PFSK-1 (cell line): ENCODE data around the gene SLC7A11.

Experiments used
- FOXP2 ChIP-seq: optimal IDR thresholded peaks from 2 replicates; pipeline ENCODE3; 2011; ENCODE audit warnings: borderline replicate concordance, control low read depth, inconsistent platforms; ENCODE audit not compliant: insufficient read depth; ENCODE audit errors: extremely low read length, extremely low read depth
- POLR2AphosphoS5 ChIP-seq: IDR thresholded peaks from 2 replicates; pipeline ENCODE4 v1.6.1; 2012; ENCODE audit warnings: low read depth, mild to moderate bottlenecking, control low read depth, low read length, moderate library complexity
- REST ChIP-seq, 2 experiments: IDR thresholded peaks; 2 replicates each; pipeline versions ENCODE4 v1.6.1 to v1.8.0; 2011 to 2012; ENCODE audit warnings: low read depth in 2 of 2, low read length in 2 of 2, control low read depth in 1 of 2, inconsistent platforms in 1 of 2, mild to moderate bottlenecking in 1 of 2, moderate library complexity in 1 of 2; ENCODE audit not compliant: insufficient read depth in 1 of 2
- SIN3A ChIP-seq: IDR thresholded peaks from 2 replicates; pipeline ENCODE4 v1.6.1; 2012; ENCODE audit warnings: mild to moderate bottlenecking, low read length, moderate library complexity, borderline replicate concordance; ENCODE audit not compliant: insufficient read depth
- TAF1 ChIP-seq: IDR thresholded peaks from 2 replicates; pipeline ENCODE4 v1.6.1; 2012; ENCODE audit warnings: low read length, control low read depth, borderline replicate concordance; ENCODE audit not compliant: insufficient read depth

SLC7A11 gene

DNA sequence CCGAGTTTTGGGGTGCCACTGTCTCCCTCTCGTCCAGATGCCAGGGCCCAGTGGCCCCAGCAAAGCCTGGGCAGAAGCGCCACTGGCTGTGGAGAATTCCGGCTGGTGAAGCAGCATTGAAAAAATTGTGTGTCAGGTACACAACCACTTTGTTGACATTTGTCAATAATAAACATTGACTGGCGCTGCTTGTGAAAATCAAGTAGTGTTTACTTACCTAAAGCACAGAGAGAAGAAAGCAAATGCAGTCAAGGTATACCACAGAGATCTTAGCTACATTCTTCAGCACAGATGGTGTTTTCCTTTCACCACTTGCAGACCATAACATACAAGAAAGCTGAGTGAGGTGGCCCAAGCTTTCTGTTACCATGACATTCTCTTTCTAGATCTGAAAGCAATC lies 14.5 kb upstream of the SLC7A11 start:
- TF ChIP-seq FOXP2, result no peak
- TF ChIP-seq REST (IDR thresholded peaks at IDR 0.05; ENCODE audit: insufficient read depth in 1 of 2, low read depth in 2 of 2, low read length in 2 of 2), result no peak
- no peak for TF ChIP-seq SIN3A
- TF ChIP-seq TAF1, result no peak
- no peak for TF ChIP-seq POLR2AphosphoS5

GRCh38 chr4:138255917-138256597 lies 13.9 kb upstream of the SLC7A11 start:
- TF ChIP-seq FOXP2, result no peak
- no peak for TF ChIP-seq SIN3A
- no peak for TF ChIP-seq POLR2AphosphoS5
- no peak for TF ChIP-seq REST (IDR thresholded peaks at IDR 0.05; ENCODE audit: insufficient read depth in 1 of 2, low read depth in 2 of 2, low read length in 2 of 2)
- no peak for TF ChIP-seq TAF1

DNA sequence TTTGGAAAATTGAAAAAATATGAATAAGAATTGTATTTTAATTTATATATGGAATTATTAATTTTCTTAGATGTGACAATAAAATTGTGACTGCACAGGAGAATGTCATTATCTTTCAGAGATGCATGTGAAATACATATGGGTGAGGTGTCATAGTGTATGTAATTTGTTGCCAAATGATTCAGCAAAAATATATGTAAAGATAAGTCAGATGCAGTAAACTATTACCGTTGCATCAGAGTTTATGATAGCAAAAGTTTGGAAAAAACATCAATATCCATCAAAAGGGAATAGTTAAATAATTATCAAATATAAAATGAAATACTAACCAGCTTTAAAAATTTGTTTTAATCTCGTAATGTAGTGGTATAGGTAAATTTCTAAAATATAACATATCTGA lies 10.4 kb upstream of the SLC7A11 start:
- TF ChIP-seq POLR2AphosphoS5, result no peak
- TF ChIP-seq REST (IDR thresholded peaks at IDR 0.05; ENCODE audit: insufficient read depth in 1 of 2, low read depth in 2 of 2, low read length in 2 of 2), result no peak
- no peak for TF ChIP-seq FOXP2
- TF ChIP-seq TAF1, result no peak
- TF ChIP-seq SIN3A, result no peak

DNA sequence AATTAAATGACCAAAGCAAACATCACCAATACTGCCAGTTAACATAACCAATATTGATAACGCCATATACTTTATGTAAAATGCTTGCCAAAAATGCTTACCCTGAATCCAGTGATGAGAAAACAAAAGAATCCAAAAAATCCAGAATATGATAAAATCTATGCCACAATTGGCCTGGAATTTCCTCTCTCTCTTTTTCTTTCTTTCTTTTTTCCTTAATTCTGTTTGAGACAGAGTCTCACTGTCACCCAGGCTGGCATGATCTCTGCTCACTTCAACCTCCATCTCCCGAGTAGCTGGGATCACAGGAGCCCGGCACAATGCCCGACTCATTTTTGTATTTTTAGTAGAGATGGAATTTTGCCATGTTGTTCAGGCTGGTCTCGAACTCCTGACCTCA lies 9.8 kb upstream of the SLC7A11 start:
- TF ChIP-seq TAF1 (no peak), POLR2AphosphoS5 (no peak), SIN3A (no peak), FOXP2 (no peak), REST (IDR thresholded peaks at IDR 0.05; ENCODE audit: insufficient read depth in 1 of 2, low read depth in 2 of 2, low read length in 2 of 2) (no peak)

- no peak for TF ChIP-seq TAF1
- TF ChIP-seq FOXP2, result no peak
- TF ChIP-seq POLR2AphosphoS5, result no peak
- no peak for TF ChIP-seq SIN3A
- TF ChIP-seq REST (IDR thresholded peaks at IDR 0.05; ENCODE audit: insufficient read depth in 1 of 2, low read depth in 2 of 2, low read length in 2 of 2), result no peak
Observed at GRCh38 chr4:138249132-138249531, 7.0 kb upstream of the SLC7A11 start.
